GM19193 (cell line): Measurements from ENCODE around the gene SLC22A17.

Source experiments
- POLR2A ChIP-seq: IDR thresholded peaks from 4 replicates; pipeline ENCODE4 v1.6.1; 2011; ENCODE audit not compliant: insufficient read depth, insufficient read length; ENCODE audit errors: extremely low read depth

Gene SLC22A17

DNA sequence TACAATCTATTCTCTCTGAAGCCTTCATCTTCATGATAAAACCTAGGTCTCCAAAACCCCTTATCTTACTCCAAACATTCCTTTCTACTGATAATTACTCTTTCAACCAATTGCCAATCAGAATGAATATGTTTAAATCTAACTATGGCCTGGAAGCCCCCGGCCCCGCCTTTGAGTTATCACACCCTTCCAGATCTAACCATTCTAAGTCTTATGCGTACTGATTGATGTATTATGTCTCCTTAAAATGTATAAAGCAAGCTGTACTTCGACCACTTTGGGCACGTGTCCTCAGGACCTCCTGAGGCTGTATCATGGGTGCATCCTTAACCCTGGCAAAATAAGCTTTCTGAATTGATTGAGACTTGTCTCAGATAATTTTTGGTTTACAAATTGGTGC lies 17.1 kb downstream of the SLC22A17 start:
- no peak for TF ChIP-seq POLR2A

GRCh38 chr14:23327947-23328744 lies 24.5 kb downstream of the SLC22A17 start:
- no peak for TF ChIP-seq POLR2A

GRCh38 chr14:23326491-23327332 lies 26.0 kb downstream of the SLC22A17 start:
- TF ChIP-seq POLR2A = peak; percentile 39

DNA sequence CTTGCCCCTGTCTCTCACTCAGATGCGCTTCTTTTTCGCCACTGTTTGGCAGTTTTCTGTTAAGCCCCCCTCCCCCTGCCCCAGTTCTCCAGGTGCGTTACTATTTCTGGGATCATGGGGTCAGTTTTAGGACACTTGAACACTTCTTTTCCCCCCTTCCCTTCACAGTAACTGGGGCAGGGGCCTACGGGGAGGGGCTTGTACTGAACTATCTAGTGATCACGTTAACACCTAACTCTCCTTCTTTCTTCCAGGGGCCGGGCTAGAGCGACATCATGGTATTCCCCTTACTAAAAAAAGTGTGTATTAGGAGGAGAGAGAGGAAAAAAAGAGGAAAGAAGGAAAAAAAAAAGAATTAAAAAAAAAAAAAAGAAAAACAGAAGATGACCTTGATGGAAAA lies 27.7 kb downstream of the SLC22A17 start:
- no peak for TF ChIP-seq POLR2A

DNA sequence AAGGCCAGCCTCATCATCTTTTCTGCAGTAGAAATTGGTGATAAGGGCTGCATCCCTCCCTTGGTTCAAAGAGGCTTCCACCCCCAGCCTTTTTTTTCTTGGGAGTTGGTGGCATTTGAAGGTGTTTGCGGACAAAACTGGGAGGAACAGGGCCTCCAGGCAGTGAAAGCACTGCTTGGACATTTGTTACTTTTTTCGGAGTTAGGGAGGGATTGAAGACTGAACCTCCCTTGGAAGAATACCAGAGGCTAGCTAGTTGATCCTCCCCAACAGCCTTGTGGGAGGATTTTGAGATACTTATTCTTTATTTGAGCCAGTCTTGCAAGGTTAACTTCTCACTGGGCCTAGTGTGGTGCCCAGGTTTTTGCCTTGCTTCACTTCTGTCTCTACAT lies 28.2 kb downstream of the SLC22A17 start:
- TF ChIP-seq POLR2A = no peak

DNA sequence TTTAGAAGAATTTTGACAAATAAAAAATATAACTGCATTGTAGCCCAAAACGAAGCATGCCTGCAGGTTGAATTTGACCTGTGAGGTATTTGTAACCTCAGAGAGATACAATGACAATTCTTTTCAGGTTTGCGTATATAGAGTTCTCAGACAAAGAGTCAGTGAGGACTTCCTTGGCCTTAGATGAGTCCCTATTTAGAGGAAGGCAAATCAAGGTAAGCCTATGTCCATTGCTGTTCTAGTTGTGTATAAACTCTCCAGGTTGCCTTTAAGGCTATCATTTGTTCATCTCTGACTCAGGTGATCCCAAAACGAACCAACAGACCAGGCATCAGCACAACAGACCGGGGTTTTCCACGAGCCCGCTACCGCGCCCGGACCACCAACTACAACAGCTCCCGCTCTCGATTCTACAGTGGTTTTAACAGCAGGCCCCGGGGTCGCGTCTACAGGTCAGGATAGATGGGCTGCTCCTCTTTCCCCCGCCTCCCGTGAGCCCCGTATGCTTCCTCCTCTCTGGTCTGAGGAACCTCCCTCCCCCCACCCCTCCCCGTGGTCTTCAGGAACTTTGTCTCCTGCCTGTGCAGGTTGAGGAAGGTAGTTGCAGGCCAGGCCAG lies 28.7 kb downstream of the SLC22A17 start:
- no peak for TF ChIP-seq POLR2A

GRCh38 chr14:23322568-23323517 lies 29.8 kb downstream of the SLC22A17 start:
- TF ChIP-seq POLR2A = no peak

- TF ChIP-seq POLR2A = peak; percentile 32
Observed at GRCh38 chr14:23321572-23322547, 30.8 kb downstream of the SLC22A17 start.

DNA sequence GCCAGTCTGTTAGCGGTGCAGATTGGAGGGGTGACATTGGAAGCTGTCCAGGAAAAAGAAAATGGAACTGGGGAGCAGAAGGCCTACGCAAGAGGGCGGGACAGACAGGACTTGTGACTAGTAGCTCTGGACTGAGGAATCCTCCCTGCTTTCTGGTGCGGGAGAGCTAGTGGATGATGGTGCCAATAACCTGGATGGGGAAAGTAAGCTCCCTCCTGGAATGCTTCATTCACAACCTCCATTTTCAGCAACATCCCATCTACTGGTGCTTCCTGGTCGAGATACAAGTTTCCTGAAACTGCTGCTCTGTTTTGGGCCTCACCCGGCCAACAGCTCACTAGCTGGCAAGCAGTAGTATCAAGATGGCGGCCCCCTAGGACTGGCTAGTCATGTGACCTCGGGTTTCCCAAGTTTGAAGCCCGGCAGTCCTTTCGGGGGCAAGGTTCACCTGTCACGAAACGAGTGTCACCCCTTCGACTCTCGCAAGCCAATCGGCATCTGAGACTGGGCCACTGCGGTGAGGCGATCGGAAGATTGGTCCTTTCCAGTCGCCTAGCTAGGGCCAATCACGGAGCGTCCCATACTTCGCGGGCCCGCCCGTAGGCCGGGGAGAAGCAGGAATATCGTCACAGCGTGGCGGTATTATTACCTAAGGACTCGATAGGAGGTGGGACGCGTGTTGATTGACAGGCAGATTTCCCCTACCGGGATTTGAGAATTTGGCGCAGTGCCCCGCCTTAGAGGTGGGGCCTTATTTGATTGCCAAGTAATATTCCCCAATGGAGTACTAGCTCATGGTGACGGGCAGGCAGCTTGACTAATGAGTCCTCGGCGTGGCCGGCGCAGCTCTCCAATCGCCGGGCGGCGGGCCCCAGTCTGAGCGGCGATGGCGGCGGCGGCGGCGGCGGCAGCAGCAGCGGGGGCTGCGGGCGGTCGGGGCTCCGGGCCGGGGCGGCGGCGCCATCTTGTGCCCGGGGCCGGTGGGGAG lies 31.8 kb downstream of the SLC22A17 start, which contains the start of gene PABPN1:
Gene PABPN1, plus strand, starts transcription at position 874 of the 988 bp plus-strand sequence. Its CDS starts 13 bp downstream, at position 887.
- peak; percentile 73 for TF ChIP-seq POLR2A

GRCh38 chr14:23319746-23320583 lies 32.7 kb downstream of the SLC22A17 start:
- no peak for TF ChIP-seq POLR2A

- TF ChIP-seq POLR2A = no peak
Observed at GRCh38 chr14:23316300-23316699, 36.4 kb downstream of the SLC22A17 start.
